ENCODE results near the gene GCNT4.

DNA sequence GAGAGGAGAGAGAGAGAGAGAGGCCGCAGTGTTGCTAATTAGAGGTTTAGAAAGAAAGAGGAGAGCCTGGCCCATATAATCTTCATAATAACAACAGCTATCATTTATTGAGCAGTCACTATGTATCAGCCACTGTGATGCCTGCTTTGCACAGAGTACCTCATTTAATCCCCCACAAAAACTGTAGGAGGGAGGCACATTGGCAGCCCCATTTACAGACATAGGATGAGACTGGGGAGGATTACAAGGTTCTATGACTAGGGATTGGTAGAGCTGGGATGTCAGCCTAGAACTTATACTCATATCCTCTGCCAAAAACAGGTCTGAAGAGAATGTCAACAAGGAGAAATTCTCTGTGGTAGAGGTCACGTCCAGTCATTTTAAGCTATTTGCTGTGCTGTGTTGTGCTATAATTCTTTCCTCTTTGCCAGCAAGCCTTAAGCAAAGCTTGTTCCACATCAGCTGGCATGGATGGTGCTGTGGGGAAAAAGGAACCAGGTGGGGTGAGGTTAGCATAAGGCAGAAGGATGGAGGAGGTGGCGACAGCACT is 6.7 kb upstream of the GCNT4 start:
- TF ChIP-seq, protein P1, sequence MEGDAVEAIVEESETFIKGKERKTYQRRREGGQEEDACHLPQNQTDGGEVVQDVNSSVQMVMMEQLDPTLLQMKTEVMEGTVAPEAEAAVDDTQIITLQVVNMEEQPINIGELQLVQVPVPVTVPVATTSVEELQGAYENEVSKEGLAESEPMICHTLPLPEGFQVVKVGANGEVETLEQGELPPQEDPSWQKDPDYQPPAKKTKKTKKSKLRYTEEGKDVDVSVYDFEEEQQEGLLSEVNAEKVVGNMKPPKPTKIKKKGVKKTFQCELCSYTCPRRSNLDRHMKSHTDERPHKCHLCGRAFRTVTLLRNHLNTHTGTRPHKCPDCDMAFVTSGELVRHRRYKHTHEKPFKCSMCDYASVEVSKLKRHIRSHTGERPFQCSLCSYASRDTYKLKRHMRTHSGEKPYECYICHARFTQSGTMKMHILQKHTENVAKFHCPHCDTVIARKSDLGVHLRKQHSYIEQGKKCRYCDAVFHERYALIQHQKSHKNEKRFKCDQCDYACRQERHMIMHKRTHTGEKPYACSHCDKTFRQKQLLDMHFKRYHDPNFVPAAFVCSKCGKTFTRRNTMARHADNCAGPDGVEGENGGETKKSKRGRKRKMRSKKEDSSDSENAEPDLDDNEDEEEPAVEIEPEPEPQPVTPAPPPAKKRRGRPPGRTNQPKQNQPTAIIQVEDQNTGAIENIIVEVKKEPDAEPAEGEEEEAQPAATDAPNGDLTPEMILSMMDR (IDR thresholded peaks at IDR 0.05) = no peak
- TF ChIP-seq POLR2A (IDR thresholded peaks at IDR 0.05) = no peak
